WTC11 (cell line): ENCODE measurements around the gene C16orf74. TPM values are rescaled to one million over a fixed set of nuclear protein-coding genes. Genes with fewer than 3 reads are reported as not detected.

Experiments used
- ATAC-seq: fragments of 200-7000 bp; cut with Tn5 transposase; 2 replicates; pipeline ENCODE4 v1.10.0; 2021; ENCODE audit warnings: mild to moderate bottlenecking, moderate library complexity
- CTCF ChIA-PET: fragments of 300-600 bp; sonication (Branson Sonifier 250); formaldehyde crosslinking; loops from one replicate; lab custom pipeline; 2021; ENCODE audit warnings: antibody characterized with exemption; lab: Charles Lee
- POLR2A ChIA-PET: fragments of 350-600 bp; sonication (Branson Sonifier 250); formaldehyde crosslinking; loops from one replicate; lab custom pipeline; 2021; ENCODE audit warnings: antibody characterized with exemption; lab: Charles Lee
- DNase-seq: peaks from one replicate; pipeline ENCODE4 v3.0.0; 2021; ENCODE audit warnings: low spot score
- H3K27ac Mint-ChIP-seq: 2 replicates; pipeline ENCODE4 v1.8.0; 2021; ENCODE audit warnings: mixed read lengths
- H3K27me3 Mint-ChIP-seq: 2 replicates; pipeline ENCODE4 v1.8.0; 2021; ENCODE audit warnings: low read depth, mild to moderate bottlenecking, moderate library complexity, mixed read lengths
- H3K36me3 Mint-ChIP-seq: 2 replicates; pipeline ENCODE4 v1.8.0; 2021; ENCODE audit warnings: mixed read lengths
- H3K4me1 Mint-ChIP-seq: 2 replicates; pipeline ENCODE4 v1.8.0; 2022; ENCODE audit warnings: mixed read lengths
- H3K4me3 Mint-ChIP-seq: 2 replicates; pipeline ENCODE4 v1.8.0; 2021; ENCODE audit warnings: mild to moderate bottlenecking, moderate library complexity, mixed read lengths
- H3K9me3 Mint-ChIP-seq: 2 replicates; pipeline ENCODE4 v1.8.0; 2021; ENCODE audit warnings: mixed read lengths
- AFF4 ChIP-seq: sonication (generic); formaldehyde crosslinking; IDR thresholded peaks from 2 replicates; pipeline ENCODE4 v1.8.1; 2023; ENCODE audit warnings: mild to moderate bottlenecking, missing genetic modification reagents, borderline replicate concordance
- CREM ChIP-seq: sonication (generic); formaldehyde crosslinking; IDR thresholded peaks from 2 replicates; pipeline ENCODE4 v1.8.1; 2022; ENCODE audit warnings: mild to moderate bottlenecking, missing genetic modification reagents, moderate library complexity
- CTCF ChIP-seq: fragments of 200-600 bp; IDR thresholded peaks from 2 replicates; pipeline ENCODE4 v1.8.0; 2022; ENCODE audit warnings: antibody characterized with exemption
- E2F5 ChIP-seq: sonication (generic); formaldehyde crosslinking; IDR thresholded peaks from 2 replicates; pipeline ENCODE4 v1.8.1; 2022; ENCODE audit warnings: mild to moderate bottlenecking, moderate library complexity, missing genetic modification reagents
- EMX1 ChIP-seq: fragments of 250-450 bp; sonication (Bioruptor Pico); IDR thresholded peaks from 2 replicates; pipeline ENCODE4 v1.8.0; 2021; ENCODE audit warnings: mild to moderate bottlenecking
- FOXP1 ChIP-seq: sonication (generic); formaldehyde crosslinking; IDR thresholded peaks from 2 replicates; pipeline ENCODE4 v1.8.0; 2022; ENCODE audit warnings: missing genetic modification reagents, mild to moderate bottlenecking, moderate library complexity, borderline replicate concordance
- GABPB1 ChIP-seq: sonication (generic); formaldehyde crosslinking; IDR thresholded peaks from 2 replicates; pipeline ENCODE4 v1.8.1; 2023; ENCODE audit warnings: mild to moderate bottlenecking, missing genetic modification reagents
- HMGXB4 ChIP-seq: sonication (generic); formaldehyde crosslinking; IDR thresholded peaks from 2 replicates; pipeline ENCODE4 v1.8.1; 2023; ENCODE audit warnings: mild to moderate bottlenecking, moderate library complexity, missing genetic modification reagents
- IRF2 ChIP-seq: sonication (generic); formaldehyde crosslinking; IDR thresholded peaks from 2 replicates; pipeline ENCODE4 v1.8.0; 2022; ENCODE audit warnings: low read depth, missing genetic modification reagents, borderline replicate concordance
- NFE2L1 ChIP-seq: sonication (generic); formaldehyde crosslinking; IDR thresholded peaks from 2 replicates; pipeline ENCODE4 v1.8.1; 2023; ENCODE audit warnings: missing genetic modification reagents
- PRRX2 ChIP-seq: fragments of 250-450 bp; sonication (Bioruptor Pico); IDR thresholded peaks from 2 replicates; pipeline ENCODE4 v1.8.0; 2021; ENCODE audit warnings: mild to moderate bottlenecking
- SOX15 ChIP-seq: fragments of 250-450 bp; sonication (Bioruptor Pico); IDR thresholded peaks from 2 replicates; pipeline ENCODE4 v1.9.0; 2021; ENCODE audit warnings: mild to moderate bottlenecking
- TEAD1 ChIP-seq: sonication (generic); formaldehyde crosslinking; IDR thresholded peaks from 2 replicates; pipeline ENCODE4 v1.8.0; 2022; ENCODE audit warnings: mild to moderate bottlenecking, missing genetic modification reagents
- ZNF219 ChIP-seq: sonication (generic); formaldehyde crosslinking; IDR thresholded peaks from 2 replicates; pipeline ENCODE4 v1.8.0; 2023; ENCODE audit warnings: missing genetic modification reagents, mild to moderate bottlenecking, borderline replicate concordance
- ZNF232 ChIP-seq: sonication (generic); formaldehyde crosslinking; IDR thresholded peaks from 2 replicates; pipeline ENCODE4 v1.8.0; 2022; ENCODE audit warnings: mild to moderate bottlenecking, missing genetic modification reagents
- ZNF416 ChIP-seq: fragments of 250-450 bp; sonication (Bioruptor Pico); IDR thresholded peaks from 2 replicates; pipeline ENCODE4 v1.9.0; 2021; ENCODE audit warnings: mild to moderate bottlenecking, inconsistent platforms
- ZSCAN18 ChIP-seq: fragments of 250-450 bp; sonication (Bioruptor Pico); IDR thresholded peaks from 2 replicates; pipeline ENCODE4 v2.1.2; 2022; ENCODE audit warnings: mild to moderate bottlenecking, moderate library complexity
- total RNA-seq: library from RNA; stranded (reverse); gene quantifications from 3 replicates; pipeline ENCODE4 v1.2.3, GENCODE V29; 2021
- TF ChIP-seq, protein P1 (sequence below): sonication (generic); formaldehyde crosslinking; IDR thresholded peaks from 2 replicates; pipeline ENCODE4 v1.8.1; 2023; ENCODE audit warnings: mild to moderate bottlenecking, missing genetic modification reagents
- TF ChIP-seq, protein P2 (sequence below): sonication (generic); formaldehyde crosslinking; IDR thresholded peaks from 2 replicates; pipeline ENCODE4 v1.8.1; 2022; ENCODE audit warnings: low read depth, mild to moderate bottlenecking, moderate library complexity, missing genetic modification reagents, borderline replicate concordance

C16orf74 gene
- total RNA-seq, 1 experiment from 2014 or later = 8.3 TPM

DNA sequence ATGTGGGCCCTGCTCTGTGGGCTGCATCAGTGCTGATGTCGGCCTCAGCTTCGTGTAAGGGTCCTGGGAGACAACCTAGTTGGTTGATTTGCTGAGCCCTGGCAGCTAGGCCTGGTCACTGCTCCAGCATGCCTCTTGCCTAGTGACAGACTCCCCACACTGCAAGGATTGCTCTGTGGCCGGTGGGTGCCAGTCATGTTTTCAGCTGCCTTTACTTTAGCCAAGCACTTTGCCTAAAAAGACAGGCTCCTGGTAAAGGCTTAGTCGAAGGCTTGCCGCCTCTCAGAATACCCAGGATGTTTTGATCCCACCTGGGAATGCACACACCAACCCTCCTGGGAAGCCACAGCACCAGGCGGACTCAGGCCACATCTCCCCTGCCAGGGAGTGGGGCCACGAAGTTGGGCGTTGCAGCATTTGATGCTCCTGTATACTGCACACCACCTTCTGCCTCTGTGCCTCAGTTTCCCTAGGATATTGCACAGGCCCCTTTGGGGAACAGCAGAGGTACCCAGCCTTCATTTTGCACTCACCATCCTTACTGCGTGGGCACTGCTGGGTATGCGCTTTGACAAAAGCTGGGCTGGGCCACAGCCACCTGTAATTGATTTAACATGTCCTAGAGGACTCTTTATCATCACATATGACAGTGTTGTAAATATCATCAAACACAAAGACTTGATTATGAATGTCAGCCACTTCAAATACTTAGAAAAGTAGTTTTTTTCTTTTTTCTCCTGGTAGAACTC lies 82.0 kb downstream of the C16orf74 start:
- Mint-ChIP-seq H3K27ac (no peak overlapping the region), H3K4me1 (no peaks in the 10 kb centered on the region), H3K9me3 (no peaks in the 10 kb centered on the region), H3K36me3 (peaks cover 73% of the 10 kb centered on the region), H3K27me3 (no peaks in the 10 kb centered on the region), H3K4me3 (no peak overlapping the region)
- ATAC-seq (no peak), DNase-seq (no peak)
- TF ChIP-seq HMGXB4 (no peak), GABPB1 (CRISPR knock-in tag) (no peak), ZNF219 (CRISPR knock-in tag) (no peak), ZSCAN18 (CRISPR knock-in tag) (no peak), SOX15 (no peak), ZNF416 (no peak), TEAD1 (no peak), PRRX2 (CRISPR knock-in tag) (no peak), NFE2L1 (CRISPR knock-in tag) (no peak), E2F5 (CRISPR knock-in tag) (no peak), CREM (CRISPR knock-in tag) (no peak), EMX1 (CRISPR knock-in tag) (no peak)
- TF ChIP-seq, protein P1, sequence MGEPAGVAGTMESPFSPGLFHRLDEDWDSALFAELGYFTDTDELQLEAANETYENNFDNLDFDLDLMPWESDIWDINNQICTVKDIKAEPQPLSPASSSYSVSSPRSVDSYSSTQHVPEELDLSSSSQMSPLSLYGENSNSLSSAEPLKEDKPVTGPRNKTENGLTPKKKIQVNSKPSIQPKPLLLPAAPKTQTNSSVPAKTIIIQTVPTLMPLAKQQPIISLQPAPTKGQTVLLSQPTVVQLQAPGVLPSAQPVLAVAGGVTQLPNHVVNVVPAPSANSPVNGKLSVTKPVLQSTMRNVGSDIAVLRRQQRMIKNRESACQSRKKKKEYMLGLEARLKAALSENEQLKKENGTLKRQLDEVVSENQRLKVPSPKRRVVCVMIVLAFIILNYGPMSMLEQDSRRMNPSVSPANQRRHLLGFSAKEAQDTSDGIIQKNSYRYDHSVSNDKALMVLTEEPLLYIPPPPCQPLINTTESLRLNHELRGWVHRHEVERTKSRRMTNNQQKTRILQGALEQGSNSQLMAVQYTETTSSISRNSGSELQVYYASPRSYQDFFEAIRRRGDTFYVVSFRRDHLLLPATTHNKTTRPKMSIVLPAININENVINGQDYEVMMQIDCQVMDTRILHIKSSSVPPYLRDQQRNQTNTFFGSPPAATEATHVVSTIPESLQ (CRISPR knock-in tag) = no peak
- ChIA-PET CTCF (interaction anchor here (1.2 kb wide), 1 partner anchor 48 kb away, joined by 3 read pairs; no protein-coding TSS in a partner anchor), POLR2A (no interaction called here)

- no peak for DNase-seq
- peak overlapping the region; percentile 3; the same call in 1 of the 2 replicates for H3K27ac Mint-ChIP-seq
- CTCF ChIA-PET = interaction anchor here (1.2 kb wide), 1 partner anchor 49 kb away, joined by 3 read pairs; no protein-coding TSS in a partner anchor
- POLR2A ChIA-PET = no interaction called here
- TF ChIP-seq ZNF232 (CRISPR knock-in tag) = no peak
- no peaks in the 10 kb centered on the region for H3K27me3 Mint-ChIP-seq
- H3K4me1 Mint-ChIP-seq = no peaks in the 10 kb centered on the region
- no peaks in the 10 kb centered on the region for H3K9me3 Mint-ChIP-seq
- no peak for ATAC-seq
- H3K4me3 Mint-ChIP-seq = no peak overlapping the region
- H3K36me3 Mint-ChIP-seq = peaks cover 81% of the 10 kb centered on the region
Observed at GRCh38 chr16:85667841-85668413, 83.0 kb downstream of the C16orf74 start.

- ChIA-PET POLR2A (no interaction called here), CTCF (no interaction called here)
- H3K27ac Mint-ChIP-seq = no peak overlapping the region
- no peaks in the 10 kb centered on the region for H3K27me3 Mint-ChIP-seq
- H3K36me3 Mint-ChIP-seq = peaks cover 81% of the 10 kb centered on the region
- H3K4me3 Mint-ChIP-seq = no peak overlapping the region
- ATAC-seq (no peak), DNase-seq (no peak)
- H3K9me3 Mint-ChIP-seq = no peaks in the 10 kb centered on the region
- H3K4me1 Mint-ChIP-seq = no peaks in the 10 kb centered on the region
- TF ChIP-seq IRF2 (CRISPR knock-in tag) = no peak
- no peak for TF ChIP-seq CTCF
- no peak for TF ChIP-seq AFF4 (CRISPR knock-in tag)
- TF ChIP-seq, protein P2, sequence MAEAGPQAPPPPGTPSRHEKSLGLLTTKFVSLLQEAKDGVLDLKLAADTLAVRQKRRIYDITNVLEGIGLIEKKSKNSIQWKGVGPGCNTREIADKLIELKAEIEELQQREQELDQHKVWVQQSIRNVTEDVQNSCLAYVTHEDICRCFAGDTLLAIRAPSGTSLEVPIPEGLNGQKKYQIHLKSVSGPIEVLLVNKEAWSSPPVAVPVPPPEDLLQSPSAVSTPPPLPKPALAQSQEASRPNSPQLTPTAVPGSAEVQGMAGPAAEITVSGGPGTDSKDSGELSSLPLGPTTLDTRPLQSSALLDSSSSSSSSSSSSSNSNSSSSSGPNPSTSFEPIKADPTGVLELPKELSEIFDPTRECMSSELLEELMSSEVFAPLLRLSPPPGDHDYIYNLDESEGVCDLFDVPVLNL (CRISPR knock-in tag) = no peak
- TF ChIP-seq FOXP1 = no peak
Observed at GRCh38 chr16:85667261-85667660, 83.6 kb downstream of the C16orf74 start.
